Measurements from ENCODE around the gene KIFBP.

The KIFBP gene

DNA sequence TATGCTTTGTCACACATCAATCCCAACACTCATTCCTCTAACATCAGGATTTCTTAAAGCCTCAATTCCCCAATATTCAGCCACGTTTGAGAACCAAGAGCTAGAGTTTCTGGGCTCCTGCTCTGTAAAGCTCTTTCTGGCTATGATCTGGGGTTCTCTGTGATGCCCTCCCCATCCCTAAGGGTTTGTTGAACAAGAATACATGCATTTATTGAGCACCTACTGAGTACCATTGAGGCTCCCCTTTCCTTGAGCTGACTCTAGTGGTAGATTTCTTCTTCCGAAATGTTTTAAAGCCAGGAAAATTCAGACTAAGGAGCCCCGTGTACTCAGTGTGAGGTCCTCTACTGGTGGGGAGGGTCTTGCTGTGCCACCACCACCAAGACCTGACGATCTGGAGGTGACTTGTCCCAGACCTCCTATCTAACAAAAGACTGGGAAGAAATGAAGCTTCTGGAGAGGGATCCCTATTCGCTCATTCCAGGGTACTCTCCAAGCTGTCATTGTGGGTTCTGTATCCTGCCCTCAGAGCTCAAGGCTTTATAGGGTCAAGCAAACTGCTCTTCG lies 76.2 kb downstream of the KIFBP start:
- Histone ChIP-seq H3K9ac (ENCODE audit: low read depth, low read length, poor library complexity, severe bottlenecking) (no peak overlapping the region), H3K36me3 (ENCODE audit: insufficient read depth, low read length) (no peaks in the 10 kb centered on the region), H4K20me1 (ENCODE audit: insufficient read depth, low read length, poor library complexity, severe bottlenecking) (no peaks in the 10 kb centered on the region), H3K4me1 (ENCODE audit: insufficient read depth, low read length, poor library complexity, severe bottlenecking) (peaks cover 10% of the 10 kb centered on the region), H2AFZ (ENCODE audit: low read length) (no peak overlapping the region), H3K9me3 (ENCODE audit: insufficient read depth, low read depth, low read length) (no peaks in the 10 kb centered on the region), H3K9me2 (replicated peaks; ENCODE audit: low read depth, low read length) (no peaks in the 10 kb centered on the region), H3K79me2 (ENCODE audit: insufficient read depth, low read length) (no peaks in the 10 kb centered on the region), H3F3A (ENCODE audit: low read depth) (no peaks in the 10 kb centered on the region; the same call in 1 of the 2 replicates), H3K4me2 (ENCODE audit: low read depth, low read length, poor library complexity, severe bottlenecking) (no peak overlapping the region), H3K4me3 (ENCODE audit: low read length, poor library complexity, severe bottlenecking) (no peak overlapping the region), H3K27me3 (ENCODE audit: insufficient read depth, low read length, poor library complexity, severe bottlenecking) (no peaks in the 10 kb centered on the region)
- no peak for TF ChIP-seq CTCF (conservative IDR thresholded peaks at IDR 0.05; ENCODE audit: low read length)
- no peak for TF ChIP-seq EZH2phosphoT487 (IDR thresholded peaks at IDR 0.05; ENCODE audit: borderline replicate concordance)

DNA sequence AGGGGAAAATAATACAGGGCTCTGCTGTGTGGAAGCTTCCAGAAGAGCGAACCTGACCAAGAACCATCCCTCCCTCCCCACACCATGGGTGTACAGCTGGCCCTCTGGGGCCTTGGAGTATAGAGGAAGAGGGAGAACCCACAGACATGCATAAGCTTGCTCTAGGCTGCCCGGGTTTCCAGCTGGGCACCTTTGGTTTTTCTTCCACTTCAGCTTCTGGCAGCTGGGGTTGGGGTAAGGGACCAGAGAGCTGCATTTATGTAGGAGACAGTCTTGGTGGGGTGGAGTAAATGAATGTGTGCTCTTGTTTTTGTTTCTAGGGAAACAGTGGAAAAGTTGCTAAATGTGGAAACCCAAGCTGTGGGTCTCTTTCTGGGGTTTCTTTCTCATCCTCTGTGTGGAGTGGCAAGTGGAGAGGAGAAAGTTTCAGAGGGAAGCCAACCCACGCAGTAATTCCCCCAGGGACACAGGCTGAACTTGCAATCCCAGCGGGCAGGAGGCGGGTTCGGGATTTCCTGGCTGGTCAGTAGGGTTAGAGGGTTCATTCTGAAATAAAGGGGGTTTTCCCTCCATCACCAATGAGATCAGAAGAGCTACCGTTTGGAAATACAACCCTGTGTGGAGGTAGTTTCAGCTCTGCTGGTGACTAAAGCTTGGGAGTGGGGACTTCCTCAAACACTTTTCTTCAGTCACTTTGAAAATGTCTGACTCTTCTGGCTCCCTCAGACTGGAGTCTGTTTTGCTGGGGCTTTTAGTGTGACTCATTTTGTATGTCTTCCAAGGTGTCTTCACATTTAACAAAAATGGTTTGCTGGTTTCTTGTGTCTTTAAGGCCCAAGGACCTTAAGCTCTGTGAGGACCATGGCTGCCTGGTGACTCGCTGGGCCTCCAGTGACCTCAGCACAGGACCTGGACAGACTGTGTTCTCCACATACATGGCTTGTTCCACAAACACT lies 77.1 kb downstream of the KIFBP start:
- no peaks in the 10 kb centered on the region for H3K9me3 ChIP-seq (ENCODE audit: insufficient read depth, low read depth, low read length)
- no peaks in the 10 kb centered on the region for H3K36me3 ChIP-seq (ENCODE audit: insufficient read depth, low read length)
- H3K4me3 ChIP-seq (ENCODE audit: low read length, poor library complexity, severe bottlenecking): no peak overlapping the region
- no peaks in the 10 kb centered on the region for H4K20me1 ChIP-seq (ENCODE audit: insufficient read depth, low read length, poor library complexity, severe bottlenecking)
- H3K9me2 ChIP-seq (replicated peaks; ENCODE audit: low read depth, low read length): no peaks in the 10 kb centered on the region
- H3K27me3 ChIP-seq (ENCODE audit: insufficient read depth, low read length, poor library complexity, severe bottlenecking): no peaks in the 10 kb centered on the region
- H3K4me1 ChIP-seq (ENCODE audit: insufficient read depth, low read length, poor library complexity, severe bottlenecking): peaks cover 10% of the 10 kb centered on the region
- no peaks in the 10 kb centered on the region for H3K79me2 ChIP-seq (ENCODE audit: insufficient read depth, low read length)
- H3K9ac ChIP-seq (ENCODE audit: low read depth, low read length, poor library complexity, severe bottlenecking): no peak overlapping the region
- peak overlapping the region; percentile 41; the same call in 1 of the 2 replicates for H2AFZ ChIP-seq (ENCODE audit: low read length)
- no peaks in the 10 kb centered on the region; the same call in 1 of the 2 replicates for H3F3A ChIP-seq (ENCODE audit: low read depth)
- TF ChIP-seq CTCF (conservative IDR thresholded peaks at IDR 0.05; ENCODE audit: low read length): no peak
- TF ChIP-seq EZH2phosphoT487 (IDR thresholded peaks at IDR 0.05; ENCODE audit: borderline replicate concordance): no peak
- no peak overlapping the region for H3K4me2 ChIP-seq (ENCODE audit: low read depth, low read length, poor library complexity, severe bottlenecking)

Data from Loucy (cell line).